ENCODE data around the gene CDH11. TPM values are rescaled to one million over a fixed set of nuclear protein-coding genes. Genes with fewer than 3 reads are reported as not detected.

Gene CDH11
- total RNA-seq, 1 donor from 2014 or later: 45.2 TPM

- no peaks in the 10 kb centered on the region for H3K36me3 ChIP-seq
- intact Hi-C loops (cut with DNase I): no loop called here
- no peak overlapping the region for H3K4me3 ChIP-seq
- DNase-seq (ENCODE audit: extremely low spot score in 2 of 2): no peak
- TF ChIP-seq POLR2AphosphoS5 (IDR thresholded peaks at IDR 0.05; ENCODE audit: insufficient read depth in 1 of 2, low read depth in 1 of 2): no peak
- no peak for TF ChIP-seq CTCF (IDR thresholded peaks at IDR 0.05)
- TF ChIP-seq POLR2A (IDR thresholded peaks at IDR 0.05): no peak
- H3K27ac ChIP-seq: no peak overlapping the region
- no peaks in the 10 kb centered on the region for H3K27me3 ChIP-seq
- no peaks in the 10 kb centered on the region for H3K9me3 ChIP-seq
- peaks cover 5% of the 10 kb centered on the region for H3K4me1 ChIP-seq
These were observed 97.1 kb downstream of the CDH11 start for GRCh38 chr16:65024767-65025178.

- intact Hi-C loops (cut with DNase I): no loop called here
These were observed 98.1 kb downstream of the CDH11 start for GRCh38 chr16:65023802-65024201.

GRCh38 chr16:65021852-65022595 is 99.8 kb downstream of the CDH11 start:
- Histone ChIP-seq H3K4me1 (no peaks in the 10 kb centered on the region), H3K27ac (no peak overlapping the region), H3K27me3 (no peaks in the 10 kb centered on the region), H3K36me3 (no peaks in the 10 kb centered on the region), H3K4me3 (no peak overlapping the region), H3K9me3 (no peaks in the 10 kb centered on the region)
- no peak for DNase-seq (ENCODE audit: extremely low spot score in 2 of 2)
- intact Hi-C loops (cut with DNase I): no loop called here
- no peak for TF ChIP-seq POLR2A (IDR thresholded peaks at IDR 0.05)
- TF ChIP-seq CTCF (IDR thresholded peaks at IDR 0.05): no peak
- no peak for TF ChIP-seq POLR2AphosphoS5 (IDR thresholded peaks at IDR 0.05; ENCODE audit: insufficient read depth in 1 of 2, low read depth in 1 of 2)

More at GRCh38 chr16:65023802-65024201, 98.1 kb downstream of the CDH11 start:
- H3K36me3 ChIP-seq: no peaks in the 10 kb centered on the region
- no peaks in the 10 kb centered on the region for H3K4me1 ChIP-seq
- H3K27me3 ChIP-seq: no peaks in the 10 kb centered on the region
- no peak overlapping the region for H3K27ac ChIP-seq
- H3K4me3 ChIP-seq: no peak overlapping the region
- DNase-seq (ENCODE audit: extremely low spot score in 2 of 2): no peak
- H3K9me3 ChIP-seq: no peaks in the 10 kb centered on the region
- no peak for TF ChIP-seq POLR2AphosphoS5 (IDR thresholded peaks at IDR 0.05; ENCODE audit: insufficient read depth in 1 of 2, low read depth in 1 of 2)

- TF ChIP-seq POLR2A (IDR thresholded peaks at IDR 0.05): no peak
- TF ChIP-seq CTCF (IDR thresholded peaks at IDR 0.05): no peak
- TF ChIP-seq POLR2AphosphoS5 (IDR thresholded peaks at IDR 0.05; ENCODE audit: insufficient read depth in 1 of 2, low read depth in 1 of 2): no peak
- Histone ChIP-seq H3K27me3 (no peaks in the 10 kb centered on the region), H3K27ac (no peak overlapping the region), H3K4me1 (no peaks in the 10 kb centered on the region), H3K9me3 (no peaks in the 10 kb centered on the region), H3K36me3 (no peaks in the 10 kb centered on the region), H3K4me3 (no peak overlapping the region)
- intact Hi-C loops (cut with DNase I): no loop called here
- DNase-seq (ENCODE audit: extremely low spot score in 2 of 2): no peak
These were observed 105.1 kb downstream of the CDH11 start for GRCh38 chr16:65016754-65017153.

- Histone ChIP-seq H3K27me3 (no peaks in the 10 kb centered on the region), H3K36me3 (no peaks in the 10 kb centered on the region), H3K27ac (no peak overlapping the region), H3K4me3 (no peak overlapping the region), H3K9me3 (no peaks in the 10 kb centered on the region), H3K4me1 (no peaks in the 10 kb centered on the region)
- DNase-seq (ENCODE audit: extremely low spot score in 2 of 2): no peak
- intact Hi-C loops (cut with DNase I): no loop called here
- TF ChIP-seq POLR2A (IDR thresholded peaks at IDR 0.05): no peak
- TF ChIP-seq POLR2AphosphoS5 (IDR thresholded peaks at IDR 0.05; ENCODE audit: insufficient read depth in 1 of 2, low read depth in 1 of 2): no peak
- no peak for TF ChIP-seq CTCF (IDR thresholded peaks at IDR 0.05)
These were observed 106.3 kb downstream of the CDH11 start for GRCh38 chr16:65015599-65015998.

Measured in vagina (tissue), 2 donors.